ENCODE measurements around the gene GDPGP1.

Gene GDPGP1

GRCh38 chr15:90203473-90203872 lies 30.5 kb upstream of the GDPGP1 start:
- FAIRE-seq: no peak
- no peak for DNase-seq (ENCODE audit: insufficient read length, low spot score)

DNA sequence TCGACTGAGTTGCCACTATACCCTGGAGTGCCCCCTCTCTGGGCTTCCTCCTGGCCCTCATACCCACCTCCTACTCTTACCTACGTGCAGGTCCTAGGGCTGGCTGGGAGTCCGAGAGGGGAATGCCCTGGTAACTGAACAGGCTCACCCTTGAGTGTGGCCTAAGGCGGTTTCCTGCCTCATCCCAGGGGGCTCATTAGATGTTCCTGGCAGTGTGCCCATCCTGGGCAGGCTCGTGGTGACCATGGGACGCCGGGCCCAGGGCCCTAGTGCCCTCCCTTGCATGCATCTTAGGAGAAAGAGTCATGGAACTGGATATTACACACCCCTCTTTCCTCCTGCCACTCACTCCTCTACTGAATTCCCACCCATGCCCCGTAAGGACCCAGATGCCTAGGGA lies 30.1 kb upstream of the GDPGP1 start:
- DNase-seq (ENCODE audit: insufficient read length, low spot score) (no peak), FAIRE-seq (no peak)

- no peak for FAIRE-seq
Observed at GRCh38 chr15:90205050-90205848, 28.8 kb upstream of the GDPGP1 start.

DNA sequence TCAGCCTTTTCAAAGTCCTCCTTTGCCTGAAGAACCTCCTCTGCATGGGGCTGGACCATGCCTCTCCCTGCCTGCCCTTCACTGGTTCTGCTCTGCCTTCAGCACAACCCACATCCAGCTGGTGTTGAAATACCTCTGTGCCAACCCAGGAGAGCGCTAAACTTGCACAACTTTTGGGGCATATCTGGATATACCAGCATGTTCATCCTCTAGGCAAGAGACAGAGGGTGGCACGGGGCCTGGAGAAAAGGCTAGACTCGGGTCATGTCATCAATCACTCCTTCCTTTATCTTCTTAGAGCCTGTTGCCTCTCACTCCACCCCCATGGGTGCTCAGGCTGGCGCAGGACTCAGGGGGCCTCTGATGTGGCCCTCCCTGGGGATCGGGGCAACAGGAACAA lies 28.1 kb upstream of the GDPGP1 start:
- DNase-seq (ENCODE audit: insufficient read length, low spot score) (no peak), FAIRE-seq (no peak)

More at GRCh38 chr15:90205050-90205848, 28.8 kb upstream of the GDPGP1 start:
- DNase-seq (ENCODE audit: insufficient read length, low spot score): no peak

DNA sequence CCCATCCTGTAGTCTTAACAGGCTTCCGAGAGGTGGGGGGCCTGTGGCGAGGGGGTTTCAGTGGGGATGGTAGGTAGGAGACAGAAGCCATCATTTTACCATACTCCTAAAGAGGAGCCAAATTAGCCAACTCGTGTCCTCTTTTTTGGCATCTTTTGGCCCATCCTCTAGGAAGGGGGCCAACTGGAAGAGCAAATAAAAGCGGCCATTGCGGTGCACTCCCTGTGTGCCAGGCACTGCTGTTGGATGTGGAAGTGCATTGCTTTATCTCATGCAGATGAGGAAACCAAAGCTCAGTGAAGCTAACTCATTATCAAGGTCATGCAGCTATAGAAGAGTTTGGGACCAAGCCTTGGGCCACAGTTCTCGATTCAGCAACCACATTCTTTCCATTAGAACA lies 26.8 kb upstream of the GDPGP1 start:
- FAIRE-seq: no peak
- DNase-seq (ENCODE audit: insufficient read length, low spot score): no peak

GRCh38 chr15:90208356-90208755 lies 25.7 kb upstream of the GDPGP1 start:
- FAIRE-seq (no peak), DNase-seq (ENCODE audit: insufficient read length, low spot score) (no peak)

DNA sequence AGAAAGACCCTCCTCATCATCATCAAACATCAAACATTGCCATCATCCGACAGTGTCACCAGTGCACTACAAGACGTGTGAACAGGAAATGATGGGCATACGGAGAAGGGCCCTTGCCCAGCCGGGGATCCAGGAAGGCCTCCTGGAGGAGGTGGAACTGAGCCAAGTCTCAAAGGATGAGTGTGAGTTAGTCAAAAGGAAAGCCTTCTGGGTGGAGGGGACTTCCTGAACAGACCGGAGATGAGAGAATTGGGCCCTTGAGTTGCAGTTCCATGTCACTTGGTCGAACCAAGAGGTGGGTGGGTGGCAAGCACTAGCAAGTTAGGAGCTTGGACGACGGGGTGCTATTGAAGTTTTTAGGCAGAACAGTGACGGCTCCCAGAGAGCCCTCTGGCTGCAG lies 24.4 kb upstream of the GDPGP1 start:
- no peak for FAIRE-seq
- DNase-seq (ENCODE audit: insufficient read length, low spot score): no peak

DNA sequence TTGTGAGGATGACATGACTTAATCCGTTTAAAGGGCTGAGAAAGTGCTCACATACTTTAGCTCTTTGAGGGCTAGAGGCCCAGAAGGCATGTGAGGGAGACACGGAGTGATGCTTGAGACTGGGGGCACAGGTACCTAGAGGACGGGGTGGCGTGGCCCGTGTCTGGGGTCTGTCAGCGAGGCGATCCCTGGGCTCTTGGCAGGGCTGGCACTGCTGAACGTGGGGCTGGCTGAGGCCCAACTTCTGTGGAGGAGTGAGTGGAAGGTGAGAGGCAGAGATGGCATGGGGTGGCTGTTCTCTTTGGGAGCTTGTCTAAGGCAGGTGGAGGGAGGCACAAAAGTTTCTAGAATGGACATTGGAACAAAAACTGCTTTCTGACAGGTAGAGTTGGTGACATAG lies 23.4 kb upstream of the GDPGP1 start:
- DNase-seq (ENCODE audit: insufficient read length, low spot score) (no peak), FAIRE-seq (no peak)

- no peak for FAIRE-seq
- DNase-seq (ENCODE audit: insufficient read length, low spot score): no peak
Observed at GRCh38 chr15:90211009-90211408, 23.0 kb upstream of the GDPGP1 start.

DNA sequence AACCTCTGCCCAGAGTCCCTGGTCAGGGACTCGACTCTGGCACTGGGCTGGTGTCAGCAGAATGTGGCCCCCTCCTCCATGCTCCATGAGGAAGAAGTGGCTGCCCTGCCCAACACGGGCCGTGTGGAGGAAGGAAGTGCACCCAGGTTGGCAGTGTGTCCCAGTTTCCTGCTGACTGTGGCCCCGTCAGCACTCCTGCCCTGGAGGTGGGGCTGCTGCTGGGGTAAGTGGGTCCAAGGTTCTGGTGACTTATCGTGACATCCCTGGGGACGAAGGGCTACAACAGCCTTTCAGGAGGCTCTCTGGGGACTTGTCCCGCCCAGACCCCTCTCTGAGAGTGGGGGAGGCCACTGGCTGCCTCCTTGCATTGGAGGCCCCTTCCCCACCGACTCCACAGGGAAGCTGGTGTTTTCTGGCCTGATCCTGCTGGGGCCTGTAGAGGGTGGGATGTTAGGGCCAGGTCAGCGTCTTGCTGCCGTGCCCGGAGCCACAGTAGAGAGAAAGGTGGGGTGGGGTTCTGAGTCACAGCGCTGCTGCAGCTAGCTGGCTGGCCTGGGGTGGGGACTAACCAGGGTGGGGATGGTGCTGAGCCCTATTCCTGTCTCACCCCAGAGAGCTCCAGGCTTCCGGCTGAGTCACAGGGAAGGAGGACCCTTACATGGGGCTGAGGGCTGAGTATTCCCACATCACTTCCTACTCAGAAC lies 22.4 kb upstream of the GDPGP1 start:
- FAIRE-seq: no peak
- no peak for DNase-seq (ENCODE audit: insufficient read length, low spot score)

DNA sequence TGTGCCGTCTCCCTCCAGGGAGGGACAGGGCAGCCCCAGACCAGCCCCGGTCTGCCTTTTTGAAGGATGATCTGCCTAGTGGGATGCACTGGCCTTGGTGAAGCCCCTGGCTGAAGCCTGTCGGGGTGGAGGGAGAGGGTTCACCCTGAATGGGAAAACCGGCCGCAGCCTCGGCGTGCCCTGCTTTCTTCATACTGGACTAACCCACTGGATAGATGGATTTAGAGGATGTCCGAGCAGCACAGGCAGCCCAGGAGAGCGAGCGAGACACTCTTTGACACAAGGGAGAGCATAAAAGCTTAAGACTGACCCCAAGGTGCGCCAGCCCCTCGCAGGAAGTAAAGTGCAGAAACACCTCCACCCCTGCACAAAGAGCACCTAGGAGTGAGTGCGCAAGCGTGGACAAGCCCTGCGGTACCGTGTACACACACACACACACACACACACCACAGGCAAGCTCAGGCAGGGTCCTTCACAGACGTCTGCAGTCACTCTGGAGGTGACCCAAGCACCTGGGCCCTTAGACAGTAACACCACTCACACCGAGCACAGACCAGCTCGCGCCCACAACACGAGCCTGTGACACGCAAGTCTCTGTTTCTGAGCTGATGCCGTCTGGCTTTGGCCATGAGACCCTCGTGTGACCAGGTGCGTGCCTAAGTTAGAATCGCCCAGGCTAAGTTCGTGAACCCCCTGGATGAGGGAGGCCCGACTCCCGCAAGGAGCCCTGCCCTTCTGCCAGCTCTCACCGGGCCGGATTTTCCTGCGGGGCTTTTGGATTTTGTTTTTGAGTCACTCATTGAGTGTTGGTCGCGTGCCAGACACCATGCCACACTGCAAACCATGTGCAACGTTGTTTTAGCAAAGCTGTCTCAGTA lies 21.5 kb upstream of the GDPGP1 start:
- DNase-seq (ENCODE audit: insufficient read length, low spot score): no peak
- FAIRE-seq: no peak

- DNase-seq (ENCODE audit: insufficient read length, low spot score) (no peak), FAIRE-seq (no peak)
Observed at GRCh38 chr15:90213122-90213817, 20.7 kb upstream of the GDPGP1 start.

- DNase-seq (ENCODE audit: insufficient read length, low spot score): no peak
- FAIRE-seq: no peak
Observed at GRCh38 chr15:90213818-90214204, 20.2 kb upstream of the GDPGP1 start.

DNA sequence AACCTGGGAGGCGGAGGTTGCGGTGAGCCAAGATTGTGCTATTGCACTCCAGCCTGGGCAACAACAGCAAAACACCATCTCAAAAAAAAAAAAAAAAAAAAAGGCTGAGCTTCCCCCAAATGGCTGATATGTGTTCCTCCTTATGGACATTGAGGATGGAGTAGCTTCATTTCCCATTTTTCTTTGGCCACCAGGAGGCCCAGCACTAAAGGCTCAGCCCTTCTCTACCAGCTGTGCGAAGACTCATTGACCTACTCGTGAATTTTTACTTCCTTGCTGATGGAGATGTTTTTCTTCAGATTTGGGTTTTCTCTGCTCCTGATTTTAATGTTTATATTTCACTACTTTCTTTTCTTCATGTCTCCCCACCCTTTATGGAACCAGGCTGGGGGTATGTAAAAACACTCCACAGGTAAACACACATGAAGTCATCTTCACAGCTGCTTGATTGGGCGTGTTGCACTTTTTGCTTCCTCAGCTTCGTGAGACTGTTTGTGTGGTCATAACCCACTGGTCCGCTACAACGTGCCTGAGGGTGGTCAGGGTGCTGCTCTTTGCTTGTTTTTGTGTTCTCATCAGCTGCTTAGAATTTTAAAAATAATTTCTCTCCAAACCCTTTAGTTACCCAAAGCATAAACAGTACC lies 19.3 kb upstream of the GDPGP1 start:
- DNase-seq (ENCODE audit: insufficient read length, low spot score): no peak
- no peak for FAIRE-seq

- FAIRE-seq (no peak), DNase-seq (ENCODE audit: insufficient read length, low spot score) (no peak)
Observed at GRCh38 chr15:90217671-90218394, 16.2 kb upstream of the GDPGP1 start.

- FAIRE-seq (no peak), DNase-seq (ENCODE audit: insufficient read length, low spot score) (no peak)
Observed at GRCh38 chr15:90219421-90220141, 14.4 kb upstream of the GDPGP1 start.

GRCh38 chr15:90221246-90221900 lies 12.6 kb upstream of the GDPGP1 start:
- FAIRE-seq: peak; percentile 71
- peak; percentile 65 for DNase-seq (ENCODE audit: insufficient read length, low spot score)

DNA sequence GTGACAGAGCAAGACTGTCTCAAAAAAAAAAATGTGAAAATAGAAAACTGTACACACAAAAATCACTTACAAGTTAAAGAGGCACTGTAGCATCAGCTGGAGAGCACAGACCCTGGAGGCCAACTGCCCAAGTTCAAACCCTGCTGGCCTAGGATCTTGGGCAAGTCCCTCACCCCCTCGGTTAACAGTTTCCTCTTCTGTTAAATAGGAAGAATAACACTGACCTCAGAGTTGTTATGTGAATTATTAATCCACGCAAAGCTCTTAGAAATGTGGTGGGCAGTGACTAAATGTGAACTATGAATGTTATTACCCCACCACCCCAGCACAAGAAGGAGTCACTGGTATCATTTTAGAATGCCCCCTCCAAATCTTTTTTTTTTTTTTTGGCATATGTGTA lies 11.5 kb upstream of the GDPGP1 start:
- FAIRE-seq: no peak

More for the DNA sequence above, 11.5 kb upstream of the GDPGP1 start:
- no peak for DNase-seq (ENCODE audit: insufficient read length, low spot score)

Data from GM19239 (cell line).